ENCODE measurements around the gene DLGAP4. TPM values are rescaled to one million over a fixed set of nuclear protein-coding genes. Genes with fewer than 3 reads are reported as not detected.

DLGAP4 gene
- total and polyA plus RNA-seq, 2 experiments from 2014 or later: 14.3 to 68.1 TPM

DNA sequence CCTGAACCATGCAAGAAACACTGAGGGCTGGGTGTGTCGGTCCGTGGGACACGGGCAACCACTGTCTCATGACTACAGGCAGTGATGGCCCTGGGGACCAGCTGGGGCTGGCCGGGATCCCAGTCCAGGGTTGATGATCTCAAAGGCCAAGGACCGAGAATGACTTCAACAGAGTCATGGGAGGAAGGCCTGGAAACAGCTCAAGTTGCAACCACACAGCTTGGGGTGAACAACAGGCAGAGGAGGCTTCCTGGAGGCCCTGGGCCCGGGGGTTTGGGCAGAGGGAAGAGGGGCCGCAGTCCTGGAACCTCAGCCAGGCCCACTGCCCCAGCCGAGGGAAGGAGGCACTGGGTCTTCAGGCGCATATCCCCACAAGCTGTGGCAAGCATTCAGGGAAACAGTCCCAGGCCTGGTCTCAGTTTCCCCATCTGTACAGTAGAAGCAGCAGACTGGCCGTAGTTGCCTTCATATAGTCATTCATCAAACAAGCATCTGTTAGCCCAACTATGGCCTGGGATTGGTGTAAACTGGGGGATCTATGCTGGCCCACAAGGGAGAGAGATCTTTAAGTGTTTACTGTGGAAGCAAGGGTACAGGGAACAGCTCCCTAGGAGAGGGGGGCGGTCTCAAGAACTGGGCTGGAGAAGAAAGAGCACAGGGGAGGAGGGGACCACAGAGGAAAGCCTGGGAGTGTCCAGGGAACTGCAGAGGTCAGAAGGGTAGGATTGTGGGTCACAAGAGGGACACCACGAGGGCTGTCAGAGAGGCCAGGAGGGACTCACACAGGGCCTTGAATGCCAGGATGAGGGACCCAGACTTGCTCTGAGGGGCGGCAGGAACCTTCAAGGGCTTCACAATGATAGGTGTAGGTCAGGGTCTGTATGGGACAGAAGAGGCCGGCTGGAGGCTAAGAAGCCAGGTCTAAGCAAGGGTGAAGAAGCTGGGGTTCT is 237.3 kb downstream of the DLGAP4 start:
- peaks cover 22% of the 10 kb centered on the region for H3K4me1 ChIP-seq (ENCODE audit: insufficient read depth)
- 42 to 45% methylated on average over 13 to 14 of the region's 14 CpGs for WGBS, 2 experiments (ENCODE audit: low coverage in 1 of 2, low lambda C conversion rate in 2 of 2, missing lambda C conversion rate in 2 of 2)
- no peaks in the 10 kb centered on the region for H3K27me3 ChIP-seq (replicated peaks; ENCODE audit: insufficient read depth)
- H3K4me3 ChIP-seq: peak overlapping the region; percentile 97
- H3K9ac ChIP-seq: peak overlapping the region; percentile 95
- no peak overlapping the region for H2AFZ ChIP-seq
- peak overlapping the region; percentile 88 for H3K27ac ChIP-seq
- in situ Hi-C loops (cut with MboI): no loop called here
- no peaks in the 10 kb centered on the region for H3K9me2 ChIP-seq (ENCODE audit: insufficient read depth)
- peaks cover 4% of the 10 kb centered on the region; the same call in 1 of the 2 replicates for H4K20me1 ChIP-seq (ENCODE audit: insufficient read depth)
- H3K4me2 ChIP-seq (ENCODE audit: unreplicated experiment): peak overlapping the region; percentile 91
- TF ChIP-seq EZH2phosphoT487 (IDR thresholded peaks at IDR 0.05; ENCODE audit: insufficient read depth, low read depth): no peak
- TF ChIP-seq EZH2 (IDR thresholded peaks at IDR 0.05; ENCODE audit: insufficient read depth, poor library complexity, severe bottlenecking): no peak
- no peaks in the 10 kb centered on the region for H3K9me3 ChIP-seq (ENCODE audit: low read depth)
- H3K79me2 ChIP-seq (ENCODE audit: insufficient read depth): peaks cover 49% of the 10 kb centered on the region
- H3K36me3 ChIP-seq (ENCODE audit: low read depth): peaks cover 29% of the 10 kb centered on the region
- H3F3A ChIP-seq (ENCODE audit: insufficient read depth): peaks cover 42% of the 10 kb centered on the region
- peak; percentile 92 for DNase-seq

DNA sequence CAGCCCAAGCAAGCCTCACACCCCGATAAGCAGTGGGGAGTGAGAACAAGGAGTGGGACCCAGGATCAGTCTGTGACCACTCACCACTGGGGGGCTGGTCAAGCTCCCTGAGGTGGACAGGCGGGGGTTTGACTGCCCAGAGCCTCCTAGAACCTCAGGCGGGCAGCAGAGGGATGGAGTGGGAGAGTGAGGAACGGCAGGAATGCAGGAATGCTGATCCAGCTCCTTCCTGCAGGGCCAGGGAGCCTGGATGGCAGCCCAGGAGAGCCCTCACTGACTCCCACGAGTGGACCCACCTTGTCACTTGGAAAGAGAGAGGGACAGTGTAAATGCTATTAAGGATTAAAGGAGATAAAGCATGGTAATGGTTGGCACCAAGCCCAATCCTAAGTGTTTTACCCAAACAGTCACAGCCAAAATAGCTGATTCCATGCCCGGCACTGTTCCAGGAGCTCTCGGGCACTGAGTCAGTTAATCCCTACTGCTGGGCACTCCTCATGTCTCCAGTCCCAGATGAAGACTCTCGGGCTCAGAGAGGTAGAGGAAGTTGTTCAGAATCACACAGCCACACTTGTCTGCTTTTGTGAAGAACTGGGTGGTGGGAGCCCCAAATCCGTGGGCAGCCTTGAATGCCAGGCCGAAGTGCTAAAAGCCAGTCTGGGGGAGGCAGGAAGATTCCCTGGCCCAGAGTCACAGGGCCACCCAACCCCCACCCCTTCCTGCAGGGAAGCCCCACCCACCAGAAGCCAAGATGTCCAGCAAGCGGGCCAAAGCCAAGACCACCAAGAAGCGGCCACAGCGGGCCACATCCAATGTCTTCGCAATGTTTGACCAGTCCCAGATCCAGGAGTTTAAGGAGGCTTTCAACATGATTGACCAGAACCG is 238.2 kb downstream of the DLGAP4 start:
- Histone ChIP-seq H3K27me3 (replicated peaks; ENCODE audit: insufficient read depth) (no peaks in the 10 kb centered on the region), H3K27ac (peak overlapping the region; percentile 88), H3K9me3 (ENCODE audit: low read depth) (no peaks in the 10 kb centered on the region), H2AFZ (no peak overlapping the region), H3K9ac (peak overlapping the region; percentile 95), H3F3A (ENCODE audit: insufficient read depth) (peaks cover 47% of the 10 kb centered on the region), H3K9me2 (ENCODE audit: insufficient read depth) (no peaks in the 10 kb centered on the region), H3K36me3 (ENCODE audit: low read depth) (peaks cover 34% of the 10 kb centered on the region), H3K79me2 (ENCODE audit: insufficient read depth) (peaks cover 49% of the 10 kb centered on the region), H4K20me1 (ENCODE audit: insufficient read depth) (peaks cover 4% of the 10 kb centered on the region; the same call in 1 of the 2 replicates), H3K4me1 (ENCODE audit: insufficient read depth) (peaks cover 22% of the 10 kb centered on the region), H3K4me3 (peak overlapping the region; percentile 97), H3K4me2 (ENCODE audit: unreplicated experiment) (peak overlapping the region; percentile 91)
- peak; percentile 89 for DNase-seq
- in situ Hi-C loops (cut with MboI): no loop called here
- WGBS, 2 experiments (ENCODE audit: low coverage in 1 of 2, low lambda C conversion rate in 2 of 2, missing lambda C conversion rate in 2 of 2): 56% methylated on average over 15 of the region's 15 CpGs
- TF ChIP-seq EZH2 (IDR thresholded peaks at IDR 0.05; ENCODE audit: insufficient read depth, poor library complexity, severe bottlenecking) (no peak), EZH2phosphoT487 (IDR thresholded peaks at IDR 0.05; ENCODE audit: insufficient read depth, low read depth) (no peak)

DNA sequence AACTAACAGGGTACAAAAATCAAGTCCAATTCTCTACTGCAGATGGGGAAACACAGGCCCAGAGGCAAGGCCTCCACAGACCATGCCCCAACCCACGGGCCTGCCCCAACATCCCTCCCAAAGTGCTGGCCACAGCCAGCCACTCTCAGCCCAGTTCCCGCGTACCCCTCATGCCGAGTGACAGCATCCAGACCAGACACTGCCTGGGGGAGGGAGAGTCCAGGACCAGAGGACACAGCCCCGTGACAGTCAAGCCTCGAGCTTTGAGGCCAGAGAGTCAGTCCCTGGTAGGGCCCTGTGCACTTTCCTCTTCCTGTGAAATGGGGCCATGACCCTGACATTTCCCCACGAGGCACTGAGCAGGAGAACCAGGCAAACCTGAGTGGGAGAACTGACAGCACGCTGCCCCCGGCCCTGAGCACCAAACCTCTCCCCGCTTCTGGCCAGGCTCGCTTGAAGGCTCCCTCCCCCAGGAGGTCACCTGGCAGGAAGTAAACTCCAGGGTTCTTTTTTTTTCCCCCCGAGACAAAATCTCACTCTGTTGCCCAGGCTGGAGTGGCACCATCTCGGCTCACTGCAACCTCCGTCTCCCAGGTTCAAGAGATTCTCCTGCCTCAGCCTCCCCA is 240.1 kb downstream of the DLGAP4 start:
- Histone ChIP-seq H3K9ac (no peak overlapping the region), H3K27me3 (replicated peaks; ENCODE audit: insufficient read depth) (no peaks in the 10 kb centered on the region), H2AFZ (no peak overlapping the region), H3K4me3 (no peak overlapping the region), H3K4me2 (ENCODE audit: unreplicated experiment) (no peak overlapping the region), H3K9me3 (ENCODE audit: low read depth) (no peaks in the 10 kb centered on the region), H3K79me2 (ENCODE audit: insufficient read depth) (peaks cover 49% of the 10 kb centered on the region), H3K9me2 (ENCODE audit: insufficient read depth) (no peaks in the 10 kb centered on the region), H3K27ac (no peak overlapping the region), H4K20me1 (ENCODE audit: insufficient read depth) (peaks cover 4% of the 10 kb centered on the region; the same call in 1 of the 2 replicates), H3K36me3 (ENCODE audit: low read depth) (peaks cover 34% of the 10 kb centered on the region), H3F3A (ENCODE audit: insufficient read depth) (peaks cover 62% of the 10 kb centered on the region), H3K4me1 (ENCODE audit: insufficient read depth) (peaks cover 22% of the 10 kb centered on the region)
- in situ Hi-C loops (cut with MboI): no loop called here
- WGBS, 2 experiments (ENCODE audit: low coverage in 1 of 2, low lambda C conversion rate in 2 of 2, missing lambda C conversion rate in 2 of 2): 78 to 87% methylated on average over 14 of the region's 14 CpGs
- no peak for DNase-seq
- TF ChIP-seq EZH2phosphoT487 (IDR thresholded peaks at IDR 0.05; ENCODE audit: insufficient read depth, low read depth): no peak
